BLaER1 (cell line): ENCODE data around the gene LPAR1.

Experiments used
- H3K27ac ChIP-seq: shearing (Covaris generic); formaldehyde crosslinking; 2 replicates; pipeline ENCODE4 v1.8.1; 2022
- H3K27me3 ChIP-seq: shearing (Covaris generic); formaldehyde crosslinking; 2 replicates; pipeline ENCODE4 v1.8.1; 2022
- H3K36me3 ChIP-seq: shearing (Covaris generic); formaldehyde crosslinking; 2 replicates; pipeline ENCODE4 v1.8.1; 2022
- H3K4me1 ChIP-seq: shearing (Covaris generic); formaldehyde crosslinking; 2 replicates; pipeline ENCODE4 v1.8.1; 2022
- H3K4me2 ChIP-seq: shearing (Covaris generic); formaldehyde crosslinking; 2 replicates; pipeline ENCODE4 v1.8.1; 2022
- H3K4me3 ChIP-seq: shearing (Covaris generic); formaldehyde crosslinking; 2 replicates; pipeline ENCODE4 v1.8.1; 2022
- H3K9ac ChIP-seq: shearing (Covaris generic); formaldehyde crosslinking; 2 replicates; pipeline ENCODE4 v1.8.1; 2022
- H3K9me3 ChIP-seq: shearing (Covaris generic); formaldehyde crosslinking; 2 replicates; pipeline ENCODE4 v1.8.1; 2022
- H4K20me1 ChIP-seq: shearing (Covaris generic); formaldehyde crosslinking; 2 replicates; pipeline ENCODE4 v1.8.1; 2022
- Cebpa-rat ChIP-seq: shearing (Covaris generic); IDR thresholded peaks from 2 replicates; pipeline ENCODE4 v1.8.1; 2022

LPAR1 gene

GRCh38 chr9:111004936-111005335 lies 33.3 kb downstream of the LPAR1 start:
- Histone ChIP-seq H3K9me3 (no peaks in the 10 kb centered on the region), H3K27me3 (no peaks in the 10 kb centered on the region), H3K27ac (no peak overlapping the region), H3K36me3 (no peaks in the 10 kb centered on the region), H3K4me2 (no peak overlapping the region), H3K4me1 (peaks cover 10% of the 10 kb centered on the region), H3K4me3 (no peak overlapping the region), H3K9ac (no peak overlapping the region), H4K20me1 (no peaks in the 10 kb centered on the region)
- no peak for TF ChIP-seq Cebpa-rat

GRCh38 chr9:111003182-111003581 lies 35.1 kb downstream of the LPAR1 start:
- TF ChIP-seq Cebpa-rat = no peak
- Histone ChIP-seq H3K4me3 (no peak overlapping the region), H3K4me2 (no peak overlapping the region), H3K27ac (no peak overlapping the region), H3K9me3 (no peaks in the 10 kb centered on the region), H4K20me1 (no peaks in the 10 kb centered on the region), H3K27me3 (no peaks in the 10 kb centered on the region), H3K36me3 (no peaks in the 10 kb centered on the region), H3K4me1 (peaks cover 10% of the 10 kb centered on the region), H3K9ac (no peak overlapping the region)

GRCh38 chr9:111001526-111001925 lies 36.7 kb downstream of the LPAR1 start:
- H3K4me2 ChIP-seq = peak overlapping the region; percentile 22; the same call in 1 of the 2 replicates
- peaks cover 4% of the 10 kb centered on the region; the same call in 1 of the 2 replicates for H3K9me3 ChIP-seq
- H3K4me3 ChIP-seq = no peak overlapping the region
- no peaks in the 10 kb centered on the region for H3K36me3 ChIP-seq
- no peak overlapping the region for H3K27ac ChIP-seq
- H3K4me1 ChIP-seq = peaks cover 17% of the 10 kb centered on the region
- no peak overlapping the region for H3K9ac ChIP-seq
- H3K27me3 ChIP-seq = no peaks in the 10 kb centered on the region
- no peaks in the 10 kb centered on the region for H4K20me1 ChIP-seq
- TF ChIP-seq Cebpa-rat = no peak

GRCh38 chr9:111000202-111000601 lies 38.1 kb downstream of the LPAR1 start:
- Histone ChIP-seq H3K27me3 (no peaks in the 10 kb centered on the region), H3K36me3 (no peaks in the 10 kb centered on the region), H4K20me1 (no peaks in the 10 kb centered on the region), H3K4me2 (no peak overlapping the region), H3K9me3 (peaks cover 7% of the 10 kb centered on the region; the same call in 1 of the 2 replicates), H3K9ac (no peak overlapping the region), H3K4me1 (peaks cover 30% of the 10 kb centered on the region), H3K27ac (no peak overlapping the region), H3K4me3 (no peak overlapping the region)
- TF ChIP-seq Cebpa-rat = no peak

GRCh38 chr9:110999379-110999778 lies 38.9 kb downstream of the LPAR1 start:
- H3K4me1 ChIP-seq = peaks cover 38% of the 10 kb centered on the region
- no peak overlapping the region for H3K27ac ChIP-seq
- no peak for TF ChIP-seq Cebpa-rat
- no peak overlapping the region for H3K9ac ChIP-seq
- no peak overlapping the region for H3K4me3 ChIP-seq
- H3K36me3 ChIP-seq = no peaks in the 10 kb centered on the region
- H3K27me3 ChIP-seq = no peaks in the 10 kb centered on the region
- peaks cover 7% of the 10 kb centered on the region; the same call in 1 of the 2 replicates for H3K9me3 ChIP-seq
- no peak overlapping the region for H3K4me2 ChIP-seq
- no peaks in the 10 kb centered on the region for H4K20me1 ChIP-seq

- H4K20me1 ChIP-seq = no peaks in the 10 kb centered on the region
- no peak overlapping the region for H3K4me2 ChIP-seq
- no peak overlapping the region for H3K4me3 ChIP-seq
- peaks cover 7% of the 10 kb centered on the region; the same call in 1 of the 2 replicates for H3K9me3 ChIP-seq
- no peaks in the 10 kb centered on the region for H3K36me3 ChIP-seq
- H3K4me1 ChIP-seq = peaks cover 54% of the 10 kb centered on the region
- H3K27me3 ChIP-seq = no peaks in the 10 kb centered on the region
- H3K27ac ChIP-seq = no peak overlapping the region
- H3K9ac ChIP-seq = no peak overlapping the region
- no peak for TF ChIP-seq Cebpa-rat
These were observed 40.4 kb downstream of the LPAR1 start for GRCh38 chr9:110997847-110998246.

GRCh38 chr9:110996436-110997220 lies 41.6 kb downstream of the LPAR1 start:
- Histone ChIP-seq H3K4me3 (no peak overlapping the region), H4K20me1 (no peaks in the 10 kb centered on the region), H3K4me2 (peak overlapping the region; percentile 85), H3K9me3 (peaks cover 7% of the 10 kb centered on the region; the same call in 1 of the 2 replicates), H3K27me3 (no peaks in the 10 kb centered on the region), H3K4me1 (peaks cover 55% of the 10 kb centered on the region), H3K36me3 (no peaks in the 10 kb centered on the region), H3K27ac (0 out of 2 replicates have a peak overlapping the region, but pooled peaks have one; percentile 57), H3K9ac (no peak overlapping the region)
- no peak for TF ChIP-seq Cebpa-rat

GRCh38 chr9:110995420-110996340 lies 42.6 kb downstream of the LPAR1 start:
- peak overlapping the region; percentile 85 for H3K4me2 ChIP-seq
- H3K27ac ChIP-seq = peak overlapping the region; percentile 57
- H3K9me3 ChIP-seq = peaks cover 7% of the 10 kb centered on the region; the same call in 1 of the 2 replicates
- no peaks in the 10 kb centered on the region for H3K36me3 ChIP-seq
- H3K27me3 ChIP-seq = no peaks in the 10 kb centered on the region
- no peak for TF ChIP-seq Cebpa-rat
- peak overlapping the region; percentile 41; the same call in 1 of the 2 replicates for H3K4me3 ChIP-seq
- peaks cover 49% of the 10 kb centered on the region for H3K4me1 ChIP-seq
- H3K9ac ChIP-seq = peak overlapping the region; percentile 22; the same call in 1 of the 2 replicates
- no peaks in the 10 kb centered on the region for H4K20me1 ChIP-seq

GRCh38 chr9:110994771-110995241 lies 43.5 kb downstream of the LPAR1 start:
- Histone ChIP-seq H3K4me1 (peaks cover 49% of the 10 kb centered on the region), H3K27me3 (no peaks in the 10 kb centered on the region), H3K9me3 (peaks cover 7% of the 10 kb centered on the region; the same call in 1 of the 2 replicates), H3K4me3 (peak overlapping the region; percentile 41; the same call in 1 of the 2 replicates), H3K27ac (peak overlapping the region; percentile 57), H3K9ac (no peak overlapping the region), H3K36me3 (no peaks in the 10 kb centered on the region), H3K4me2 (peak overlapping the region; percentile 85), H4K20me1 (no peaks in the 10 kb centered on the region)
- TF ChIP-seq Cebpa-rat = no peak
